Measurements from ENCODE around the gene AFTPH. TPM values are rescaled to one million over a fixed set of nuclear protein-coding genes. Genes with fewer than 3 reads are reported as not detected.

Gene AFTPH
- total RNA-seq, 1 donor from 2014 or later, result 22.2 TPM

- H3K27ac Mint-ChIP-seq, result no peak overlapping the region
- peaks cover 3% of the 10 kb centered on the region for H3K36me3 Mint-ChIP-seq
- no peak overlapping the region for H3K4me3 Mint-ChIP-seq
- no peaks in the 10 kb centered on the region for H3K27me3 Mint-ChIP-seq (ENCODE audit: low read depth)
- H3K4me1 Mint-ChIP-seq, result peaks cover 2% of the 10 kb centered on the region
- TF ChIP-seq CTCF (IDR thresholded peaks at IDR 0.05; ENCODE audit: unreplicated experiment), result no peak
- DNase-seq (ENCODE audit: low spot score in 2 of 2, unreplicated experiment in 2 of 2), result no peak
- no peaks in the 10 kb centered on the region for H3K9me3 Mint-ChIP-seq
Measured at GRCh38 chr2:64586054-64586453, 61.9 kb downstream of the AFTPH start.

GRCh38 chr2:64586883-64587481 is 62.9 kb downstream of the AFTPH start:
- Mint-ChIP-seq H3K4me3 (no peak overlapping the region), H3K36me3 (peaks cover 3% of the 10 kb centered on the region), H3K27ac (no peak overlapping the region), H3K27me3 (ENCODE audit: low read depth) (no peaks in the 10 kb centered on the region), H3K9me3 (no peaks in the 10 kb centered on the region), H3K4me1 (peaks cover 2% of the 10 kb centered on the region)
- no peak for DNase-seq (ENCODE audit: low spot score in 2 of 2, unreplicated experiment in 2 of 2)
- TF ChIP-seq CTCF (IDR thresholded peaks at IDR 0.05; ENCODE audit: unreplicated experiment), result peak; percentile 42

GRCh38 chr2:64587561-64587960 is 63.4 kb downstream of the AFTPH start:
- Mint-ChIP-seq H3K4me1 (peaks cover 2% of the 10 kb centered on the region), H3K9me3 (no peaks in the 10 kb centered on the region), H3K36me3 (peaks cover 6% of the 10 kb centered on the region), H3K27ac (no peak overlapping the region), H3K4me3 (no peak overlapping the region), H3K27me3 (ENCODE audit: low read depth) (no peaks in the 10 kb centered on the region)
- no peak for TF ChIP-seq CTCF (IDR thresholded peaks at IDR 0.05; ENCODE audit: unreplicated experiment)
- no peak for DNase-seq (ENCODE audit: low spot score in 2 of 2, unreplicated experiment in 2 of 2)

- peaks cover 9% of the 10 kb centered on the region for H3K36me3 Mint-ChIP-seq
- H3K9me3 Mint-ChIP-seq, result no peaks in the 10 kb centered on the region
- no peak for TF ChIP-seq CTCF (IDR thresholded peaks at IDR 0.05; ENCODE audit: unreplicated experiment)
- H3K4me3 Mint-ChIP-seq, result no peak overlapping the region
- no peaks in the 10 kb centered on the region for H3K27me3 Mint-ChIP-seq (ENCODE audit: low read depth)
- no peak overlapping the region for H3K27ac Mint-ChIP-seq
- DNase-seq (ENCODE audit: low spot score in 2 of 2, unreplicated experiment in 2 of 2), result no peak
- H3K4me1 Mint-ChIP-seq, result peaks cover 10% of the 10 kb centered on the region
Measured at GRCh38 chr2:64591188-64591587, 67.1 kb downstream of the AFTPH start.

GRCh38 chr2:64593035-64593655 is 69.0 kb downstream of the AFTPH start:
- Mint-ChIP-seq H3K27me3 (ENCODE audit: low read depth) (no peaks in the 10 kb centered on the region), H3K4me3 (no peak overlapping the region), H3K27ac (no peak overlapping the region), H3K9me3 (no peaks in the 10 kb centered on the region), H3K4me1 (peaks cover 8% of the 10 kb centered on the region), H3K36me3 (peaks cover 9% of the 10 kb centered on the region)
- no peak for TF ChIP-seq CTCF (IDR thresholded peaks at IDR 0.05; ENCODE audit: unreplicated experiment)
- no peak for DNase-seq (ENCODE audit: low spot score in 2 of 2, unreplicated experiment in 2 of 2)

All from mesothelial cell of epicardium (in vitro differentiated cells).